DMS79 treated with DMSO at 0.1 percent for 48 hours (cell line): ENCODE data around the gene ENTPD3.
"Not testable (repeated sequence)": the region's sequence is repeated elsewhere in the genome, so short reads cannot be mapped to it uniquely, and the experiment has no call there.

Experiments
- DNase-seq: peaks from one replicate; lab custom pipeline; 2025; lab: John Stamatoyannopoulos, UW

The ENTPD3 gene

GRCh38 chr3:40407007-40407406, 20.0 kb downstream of the ENTPD3 start:
- DNase-seq = no peak

- no peak for DNase-seq
Measured at GRCh38 chr3:40407611-40408010, 20.6 kb downstream of the ENTPD3 start.

- peak; percentile 53 for DNase-seq
Measured at GRCh38 chr3:40414270-40414669, 27.3 kb downstream of the ENTPD3 start.

GRCh38 chr3:40417845-40418543, 31.0 kb downstream of the ENTPD3 start:
- no peak for DNase-seq

GRCh38 chr3:40422861-40423260, 35.9 kb downstream of the ENTPD3 start:
- DNase-seq = no peak

GRCh38 chr3:40427045-40427669, 40.2 kb downstream of the ENTPD3 start:
- no peak for DNase-seq

- no peak for DNase-seq
Measured at GRCh38 chr3:40432793-40433192, 45.8 kb downstream of the ENTPD3 start.

GRCh38 chr3:40437889-40438288, 50.9 kb downstream of the ENTPD3 start:
- DNase-seq = no peak

GRCh38 chr3:40445062-40445461, 58.1 kb downstream of the ENTPD3 start:
- DNase-seq = no peak

- no peak for DNase-seq
Measured at GRCh38 chr3:40445880-40446279, 58.9 kb downstream of the ENTPD3 start.

- DNase-seq = no peak
Measured at GRCh38 chr3:40450438-40450837, 63.5 kb downstream of the ENTPD3 start.

GRCh38 chr3:40451551-40451950, 64.6 kb downstream of the ENTPD3 start:
- DNase-seq = no peak

- no peak for DNase-seq
Measured at GRCh38 chr3:40452057-40452456, 65.1 kb downstream of the ENTPD3 start.

GRCh38 chr3:40452562-40452875, 65.5 kb downstream of the ENTPD3 start:
- DNase-seq = no peak

GRCh38 chr3:40452876-40453730, 66.1 kb downstream of the ENTPD3 start:
- DNase-seq = peak; percentile 93

GRCh38 chr3:40453933-40454332, 66.9 kb downstream of the ENTPD3 start:
- no peak for DNase-seq

GRCh38 chr3:40455328-40455727, 68.3 kb downstream of the ENTPD3 start:
- DNase-seq = no peak

- no peak for DNase-seq
Measured at GRCh38 chr3:40456279-40456939, 69.4 kb downstream of the ENTPD3 start.

GRCh38 chr3:40456940-40457823, 70.2 kb downstream of the ENTPD3 start, which contains the start of gene RPL14:
RPL14 (plus strand) TSS chr3:40457339; CDS start chr3:40457472, 133 bp downstream.
- peak; percentile 76 for DNase-seq

- DNase-seq = no peak
Measured at GRCh38 chr3:40458473-40458872, 71.5 kb downstream of the ENTPD3 start.

GRCh38 chr3:40460481-40460880, 73.5 kb downstream of the ENTPD3 start:
- not testable (repeated sequence) for DNase-seq
